Right lobe of liver (tissue), 6 donors: ENCODE measurements around the gene FIBIN. TPM values are rescaled to one million over a fixed set of nuclear protein-coding genes. Genes with fewer than 3 reads are reported as not detected.

Experiments
- ATAC-seq, 4 donors: fragments of 200-7000 bp; cut with Tn5 transposase; one replicate each; pipeline ENCODE4 v1.9.1; 2020; ENCODE audit warnings: mild to moderate bottlenecking in 4 of 4, moderate library complexity in 4 of 4
- DNase-seq, 3 donors: peaks; one replicate each; pipeline ENCODE4 v3.0.0-alpha.2; 2020
- H3K27ac ChIP-seq, 3 donors: fragments of 200-600 bp; one replicate each; pipeline ENCODE4 v1.8.0; 2022
- H3K27me3 ChIP-seq, 2 donors: fragments of 200-600 bp; one replicate each; pipeline ENCODE4 v1.8.0; 2022
- H3K36me3 ChIP-seq, 4 donors: fragments of 200-600 bp; sonication (generic) in 1 of 4; one replicate each; pipeline versions ENCODE4 v1.5.1 to v1.8.0; 2017 to 2022; ENCODE audit warnings: control low read depth in 1 of 4
- H3K4me1 ChIP-seq, 4 donors: fragments of 200-600 bp; sonication (generic) in 1 of 4; one replicate each; pipeline versions ENCODE4 v1.5.1 to v1.8.0; 2017 to 2022; ENCODE audit warnings: control low read depth in 1 of 4
- H3K4me3 ChIP-seq, 3 donors: fragments of 200-600 bp; one replicate each; pipeline ENCODE4 v1.8.0; 2022
- H3K9me3 ChIP-seq, 4 donors: fragments of 200-600 bp; sonication (generic) in 1 of 4; one replicate each; pipeline versions ENCODE4 v1.5.1 to v1.8.0; 2017 to 2022; ENCODE audit warnings: control low read depth in 1 of 4
- CTCF ChIP-seq, 4 donors: fragments of 200-600 bp in 3 of 4; fragments of 450-650 bp in 1 of 4; IDR thresholded peaks; one replicate each; pipeline versions ENCODE4 v1.5.1 to v1.8.0; 2016 to 2022; ENCODE audit warnings: antibody characterized with exemption in 4 of 4, mild to moderate bottlenecking in 2 of 4
- POLR2A ChIP-seq: fragments of 450-650 bp; IDR thresholded peaks from one replicate; pipeline ENCODE4 v1.6.1; 2017; ENCODE audit warnings: antibody characterized with exemption, mild to moderate bottlenecking
- WGBS: methylation state at CpG from one replicate; pipeline ENCODE4 v1.1.6; 2018; ENCODE audit warnings: low coverage, low lambda C conversion rate; ENCODE audit not compliant: insufficient coverage; ENCODE audit errors: missing lambda C conversion rate; 5-methylcytosine and 5-hydroxymethylcytosine counted together
- intact Hi-C, 2 donors: fragments of 100-400 bp; cut with DNase I; formaldehyde crosslinking; loops; one replicate each; pipeline versions ENCODE4 v1.11.2 to v1.14.1; 2022
- total RNA-seq, 6 experiments: library from RNA; depleted of rRNA in 2 of 6; stranded (reverse); fragments of >200 nt in 2 of 6; fragmentation: NEBNext Ultra II Directional in 3 of 6; extraction: Animal tissue kit (Norgen Biotek cat#: 25700) in 3 of 6; gene quantifications; one replicate each; pipeline versions ENCODE4 v1.1.0 to v1.2.4, GENCODE V29; 2016 to 2023
- donor health status: DM: no; HTN: yes; CAD: no.
- donor health status: DM: no; HTN: no; CAD: no.
- donor health status: DM: no; HTN: no; CAD: no.
- donor health status: DM: no; HTN: yes; CAD: no.
- donor health status: DM: no; HTN: yes; CAD: no.

FIBIN gene
- total RNA-seq, 6 experiments from 2014 or later = 0.87 to 1.6 (median 1.1) TPM

DNA sequence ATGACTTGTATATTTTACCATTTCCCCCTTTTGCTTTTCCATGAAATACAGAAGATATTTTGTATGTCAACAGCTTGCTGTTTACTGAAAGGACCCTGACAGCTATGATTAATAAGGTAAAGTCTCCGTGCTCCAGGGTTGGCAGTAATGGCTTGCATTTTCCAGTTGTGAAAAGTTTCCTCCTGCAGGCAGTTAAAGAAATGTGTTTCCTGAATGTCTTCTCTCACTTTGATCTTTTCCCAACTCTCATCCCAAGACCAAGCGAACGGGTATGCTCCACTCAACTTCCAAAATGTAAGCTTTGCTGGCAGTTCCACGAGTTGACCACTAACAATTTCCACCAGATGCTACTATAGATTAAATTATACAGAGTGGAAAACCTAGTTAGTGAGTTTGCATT, 8.9 kb downstream of the FIBIN start:
- Histone ChIP-seq H3K27me3 (no peaks in the 10 kb centered on the region), H3K4me1 (no peaks in the 10 kb centered on the region), H3K36me3 (no peaks in the 10 kb centered on the region), H3K4me3 (no peak overlapping the region), H3K9me3 (no peaks in the 10 kb centered on the region), H3K27ac (no peak overlapping the region)
- intact Hi-C loops = no loop called here
- ATAC-seq (no peak), DNase-seq (no peak)
- TF ChIP-seq POLR2A (no peak), CTCF (IDR thresholded peaks at IDR 0.05) (no peak)
- 53% methylated on average over 4 of the region's 4 CpGs for WGBS

- H3K36me3 ChIP-seq = no peaks in the 10 kb centered on the region
- DNase-seq = no peak
- TF ChIP-seq CTCF (IDR thresholded peaks at IDR 0.05) (no peak), POLR2A (no peak)
- H3K4me1 ChIP-seq = no peaks in the 10 kb centered on the region
- intact Hi-C loops = no loop called here
- H3K4me3 ChIP-seq = no peak overlapping the region
- 80% methylated on average over 2 of the region's 2 CpGs for WGBS
- no peak for ATAC-seq
- no peaks in the 10 kb centered on the region for H3K27me3 ChIP-seq
- H3K9me3 ChIP-seq = no peaks in the 10 kb centered on the region
- H3K27ac ChIP-seq = no peak overlapping the region
Observed at GRCh38 chr11:27004103-27004502, 10.2 kb downstream of the FIBIN start.

- H3K9me3 ChIP-seq = no peaks in the 10 kb centered on the region
- ATAC-seq (no peak), DNase-seq (no peak)
- H3K4me1 ChIP-seq = no peaks in the 10 kb centered on the region
- no peaks in the 10 kb centered on the region for H3K36me3 ChIP-seq
- H3K4me3 ChIP-seq = no peak overlapping the region
- TF ChIP-seq CTCF (IDR thresholded peaks at IDR 0.05) = no peak
- no peak for TF ChIP-seq POLR2A
- H3K27me3 ChIP-seq = no peaks in the 10 kb centered on the region
- intact Hi-C loops = no loop called here
- no peak overlapping the region for H3K27ac ChIP-seq
Observed at GRCh38 chr11:27008811-27009535, 15.1 kb downstream of the FIBIN start.

GRCh38 chr11:27011560-27012233, 17.8 kb downstream of the FIBIN start:
- no peak overlapping the region for H3K27ac ChIP-seq
- TF ChIP-seq POLR2A (no peak), CTCF (IDR thresholded peaks at IDR 0.05) (no peak)

More at GRCh38 chr11:27011560-27012233, 17.8 kb downstream of the FIBIN start:
- Histone ChIP-seq H3K4me1 (no peaks in the 10 kb centered on the region), H3K9me3 (no peaks in the 10 kb centered on the region), H3K27me3 (no peaks in the 10 kb centered on the region), H3K4me3 (no peak overlapping the region), H3K36me3 (no peaks in the 10 kb centered on the region)
- 76% methylated on average over 4 of the region's 4 CpGs for WGBS
- ATAC-seq (no peak), DNase-seq (no peak)
- intact Hi-C loops = no loop called here
